ENCODE data around the gene P2RX7.

- TF ChIP-seq EZH2 (IDR thresholded peaks at IDR 0.05; ENCODE audit: insufficient read depth, low read length), result no peak
- no peak for TF ChIP-seq CTCF (IDR thresholded peaks at IDR 0.05; ENCODE audit: insufficient read depth, low read depth, low read length)
Observed at GRCh38 chr12:121121805-121122204, 10.9 kb upstream of the P2RX7 start.
